HUES6 (cell line): ENCODE results near the gene TMEM72.

ENCODE experiments used
- H3K27ac ChIP-seq: 2 replicates; pipeline ENCODE4 v1.7.0; 2013; ENCODE audit warnings: low read depth, mild to moderate bottlenecking, low read length, inconsistent platforms
- H3K27me3 ChIP-seq: 2 replicates; pipeline ENCODE4 v1.6.1; 2013; ENCODE audit warnings: low read length; ENCODE audit not compliant: control insufficient read depth, insufficient read depth
- H3K36me3 ChIP-seq: 2 replicates; pipeline ENCODE4 v1.6.1; 2013; ENCODE audit warnings: low read length; ENCODE audit not compliant: control insufficient read depth, insufficient read depth
- H3K4me1 ChIP-seq: 2 replicates; pipeline ENCODE4 v1.6.1; 2013; ENCODE audit warnings: low read length; ENCODE audit not compliant: control insufficient read depth, insufficient read depth
- H3K4me3 ChIP-seq: 2 replicates; pipeline ENCODE4 v1.5.1; 2013; ENCODE audit warnings: low read depth, low read length
- H3K9ac ChIP-seq: one replicate; pipeline ENCODE4 v1.6.1; 2013; ENCODE audit warnings: mild to moderate bottlenecking, low read length
- H3K9me3 ChIP-seq: 2 replicates; pipeline ENCODE4 v1.6.1; 2013; ENCODE audit warnings: low read depth, low read length; ENCODE audit not compliant: control insufficient read depth, insufficient read depth

Gene TMEM72

DNA sequence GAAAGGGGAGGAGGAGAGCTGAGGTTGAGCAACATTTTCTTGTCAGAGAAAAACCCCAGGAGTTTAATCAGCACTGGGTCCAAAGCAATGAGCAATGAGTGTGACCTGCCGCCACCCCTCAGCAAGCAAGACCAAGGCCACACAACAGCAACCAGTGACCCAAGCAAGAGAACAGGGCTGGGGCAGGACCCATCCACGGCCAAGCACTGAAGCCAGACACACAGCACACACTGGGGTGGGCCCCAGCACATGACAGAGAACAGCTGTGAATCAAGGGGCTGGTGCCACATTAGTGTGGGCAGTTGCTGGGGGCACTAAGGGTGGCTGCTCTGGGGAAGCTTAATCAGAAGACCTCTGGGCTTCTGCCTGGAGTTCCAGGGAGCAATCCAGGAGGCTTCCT lies 16.2 kb downstream of the TMEM72 start:
- no peaks in the 10 kb centered on the region for H3K36me3 ChIP-seq
- H3K9ac ChIP-seq = no peak overlapping the region
- H3K4me3 ChIP-seq = no peak overlapping the region
- H3K9me3 ChIP-seq = no peaks in the 10 kb centered on the region
- no peak overlapping the region for H3K27ac ChIP-seq
- H3K27me3 ChIP-seq = peaks cover 7% of the 10 kb centered on the region; the same call in 1 of the 2 replicates
- no peaks in the 10 kb centered on the region for H3K4me1 ChIP-seq

DNA sequence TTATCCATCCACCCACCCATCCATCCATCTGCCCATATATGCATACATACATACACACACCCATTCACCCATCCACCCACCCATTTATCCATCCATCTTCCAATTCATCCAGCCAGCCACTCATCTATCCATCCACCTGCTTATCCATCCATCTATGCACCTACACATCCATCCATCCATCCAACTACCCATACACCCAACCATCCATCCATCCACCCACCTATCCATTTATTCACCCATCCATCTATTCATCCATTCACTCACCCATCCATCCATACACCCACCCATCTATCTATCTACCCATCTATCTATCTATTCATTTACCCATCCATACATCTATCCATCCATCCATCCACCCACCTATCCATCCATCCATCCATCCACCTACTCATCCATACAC lies 17.3 kb downstream of the TMEM72 start:
- no peaks in the 10 kb centered on the region for H3K9me3 ChIP-seq
- H3K9ac ChIP-seq = no peak overlapping the region
- H3K27me3 ChIP-seq = peaks cover 7% of the 10 kb centered on the region; the same call in 1 of the 2 replicates
- no peak overlapping the region for H3K4me3 ChIP-seq
- no peaks in the 10 kb centered on the region for H3K36me3 ChIP-seq
- H3K4me1 ChIP-seq = peaks cover 6% of the 10 kb centered on the region
- H3K27ac ChIP-seq = no peak overlapping the region

DNA sequence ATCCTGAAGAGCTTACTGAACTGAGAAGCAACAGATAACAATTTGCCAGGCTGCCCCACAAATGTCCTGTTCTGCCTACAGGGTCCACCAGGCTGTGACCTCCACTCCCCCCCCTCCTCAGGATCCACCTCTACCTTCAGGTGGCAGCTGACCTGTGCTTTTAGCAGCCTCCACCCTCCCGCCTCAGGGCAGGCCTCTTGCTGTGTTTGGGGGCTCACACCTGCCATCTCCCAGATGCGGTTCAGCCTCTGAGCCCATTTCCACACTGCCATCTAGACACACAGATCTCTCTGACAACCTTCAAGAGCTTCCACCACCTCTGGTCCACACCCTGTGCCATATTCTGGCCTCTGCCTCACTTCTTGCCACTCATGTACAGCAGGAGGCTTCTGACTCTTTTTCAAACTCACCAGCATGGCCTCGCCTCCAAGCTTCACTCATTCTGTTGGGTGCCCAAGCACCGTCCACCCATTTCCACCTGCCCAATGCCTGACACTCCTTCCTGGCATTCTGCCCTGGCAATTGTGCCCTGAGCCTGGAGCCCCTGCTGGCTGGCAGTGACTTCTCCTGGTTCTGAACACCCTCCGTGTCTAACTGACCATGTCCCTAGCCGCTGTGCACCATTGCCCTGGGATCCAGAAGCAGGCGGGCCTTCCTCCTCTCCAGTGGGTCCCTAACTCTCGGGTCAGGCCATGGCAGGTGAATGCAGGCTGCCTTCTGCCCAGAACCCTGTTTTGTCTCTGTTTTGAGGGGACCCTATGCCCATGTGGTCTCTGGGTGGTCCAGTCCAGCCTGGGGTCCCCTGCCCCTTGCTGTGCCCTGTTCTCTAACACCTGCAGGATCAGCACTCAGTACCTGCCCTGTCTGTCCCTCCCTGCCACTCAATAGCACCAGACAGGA lies 18.5 kb downstream of the TMEM72 start:
- Histone ChIP-seq H3K4me3 (no peak overlapping the region), H3K27me3 (0 out of 2 replicates have a peak, but pooled peaks cover 3% of the 10 kb centered on the region), H3K27ac (no peak overlapping the region), H3K9ac (no peak overlapping the region), H3K36me3 (no peaks in the 10 kb centered on the region), H3K4me1 (peaks cover 6% of the 10 kb centered on the region), H3K9me3 (no peaks in the 10 kb centered on the region)

DNA sequence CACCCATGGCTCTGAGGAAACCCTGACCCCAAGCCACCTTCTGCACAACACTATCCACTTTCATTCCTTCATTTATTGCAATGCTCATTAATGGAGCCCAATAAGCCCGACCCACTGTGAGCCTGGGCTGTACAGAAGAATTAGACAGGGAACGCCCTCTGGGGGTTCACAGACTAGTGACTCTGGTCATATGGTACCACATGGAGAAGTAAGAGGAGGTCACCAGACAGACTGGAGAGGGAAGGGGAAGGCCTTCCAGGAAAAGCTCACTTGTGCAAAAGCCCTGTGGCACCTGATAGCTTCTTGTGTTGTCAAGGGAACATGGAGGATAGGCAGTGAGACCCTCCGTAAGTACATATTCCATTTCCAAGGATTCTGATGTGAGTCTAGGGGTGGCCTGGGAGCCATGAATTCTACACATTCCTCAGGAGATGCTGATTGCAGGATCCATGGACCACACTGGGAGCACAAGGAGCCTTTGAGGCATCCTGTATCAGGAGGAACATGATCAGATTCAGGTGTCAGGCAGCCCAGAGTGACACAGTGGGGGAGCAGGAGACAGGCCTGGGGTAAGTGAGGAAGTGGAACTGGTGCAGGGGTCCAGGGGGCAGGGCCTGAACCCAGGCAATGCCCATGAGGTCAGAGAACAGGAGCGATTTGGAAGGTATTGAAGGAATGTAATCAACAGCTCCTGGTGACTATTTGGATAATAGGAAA lies 19.9 kb downstream of the TMEM72 start:
- Histone ChIP-seq H3K9ac (no peak overlapping the region), H3K4me3 (no peak overlapping the region), H3K9me3 (no peaks in the 10 kb centered on the region), H3K36me3 (no peaks in the 10 kb centered on the region), H3K4me1 (peaks cover 6% of the 10 kb centered on the region), H3K27ac (no peak overlapping the region), H3K27me3 (no peaks in the 10 kb centered on the region)

DNA sequence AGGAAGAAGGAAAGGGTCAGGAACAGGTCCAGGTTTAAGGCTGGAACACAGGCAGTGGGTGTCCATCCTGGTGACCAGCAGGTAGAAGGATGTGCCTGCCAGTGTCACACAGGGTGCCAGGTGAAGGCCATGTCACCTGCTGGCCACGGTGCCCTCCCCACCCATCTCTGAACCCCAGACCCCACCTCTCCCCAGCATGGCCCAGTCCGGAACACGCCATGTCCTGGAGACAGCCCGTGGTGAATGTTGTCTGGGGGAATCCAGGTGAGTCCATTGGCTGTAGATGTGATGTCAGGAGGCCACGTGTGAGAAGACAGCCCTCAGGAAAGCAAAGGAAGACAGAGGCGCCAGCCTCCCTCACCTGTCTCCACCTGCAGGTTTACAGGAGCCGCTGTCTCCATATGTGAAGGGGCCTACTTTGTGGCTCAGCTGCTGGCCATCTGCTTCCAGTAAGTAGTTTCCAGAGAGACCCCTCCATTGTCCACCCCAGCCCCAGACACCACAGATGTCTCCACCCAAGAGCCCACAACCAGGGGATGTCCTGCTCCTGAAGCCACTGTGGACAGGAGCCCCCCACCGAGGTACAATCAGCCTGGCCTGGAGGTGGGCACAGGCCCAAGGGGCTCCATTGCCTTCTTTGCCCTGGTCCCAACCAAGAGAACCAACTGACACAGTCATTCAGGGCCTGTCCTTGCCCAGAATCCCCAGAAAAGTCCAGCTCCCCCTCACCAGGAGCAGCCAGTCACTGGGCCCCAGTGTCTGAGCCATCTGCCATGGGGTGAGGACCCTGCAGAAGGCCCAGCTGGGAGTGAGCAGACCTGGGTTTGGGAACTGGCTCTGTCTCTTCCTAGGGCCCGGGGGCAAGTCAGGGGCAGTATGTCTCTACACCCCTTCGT lies 20.7 kb downstream of the TMEM72 start:
- Histone ChIP-seq H3K27me3 (no peaks in the 10 kb centered on the region), H3K27ac (no peak overlapping the region), H3K9ac (no peak overlapping the region), H3K36me3 (no peaks in the 10 kb centered on the region), H3K4me1 (peaks cover 6% of the 10 kb centered on the region), H3K4me3 (no peak overlapping the region), H3K9me3 (no peaks in the 10 kb centered on the region)

DNA sequence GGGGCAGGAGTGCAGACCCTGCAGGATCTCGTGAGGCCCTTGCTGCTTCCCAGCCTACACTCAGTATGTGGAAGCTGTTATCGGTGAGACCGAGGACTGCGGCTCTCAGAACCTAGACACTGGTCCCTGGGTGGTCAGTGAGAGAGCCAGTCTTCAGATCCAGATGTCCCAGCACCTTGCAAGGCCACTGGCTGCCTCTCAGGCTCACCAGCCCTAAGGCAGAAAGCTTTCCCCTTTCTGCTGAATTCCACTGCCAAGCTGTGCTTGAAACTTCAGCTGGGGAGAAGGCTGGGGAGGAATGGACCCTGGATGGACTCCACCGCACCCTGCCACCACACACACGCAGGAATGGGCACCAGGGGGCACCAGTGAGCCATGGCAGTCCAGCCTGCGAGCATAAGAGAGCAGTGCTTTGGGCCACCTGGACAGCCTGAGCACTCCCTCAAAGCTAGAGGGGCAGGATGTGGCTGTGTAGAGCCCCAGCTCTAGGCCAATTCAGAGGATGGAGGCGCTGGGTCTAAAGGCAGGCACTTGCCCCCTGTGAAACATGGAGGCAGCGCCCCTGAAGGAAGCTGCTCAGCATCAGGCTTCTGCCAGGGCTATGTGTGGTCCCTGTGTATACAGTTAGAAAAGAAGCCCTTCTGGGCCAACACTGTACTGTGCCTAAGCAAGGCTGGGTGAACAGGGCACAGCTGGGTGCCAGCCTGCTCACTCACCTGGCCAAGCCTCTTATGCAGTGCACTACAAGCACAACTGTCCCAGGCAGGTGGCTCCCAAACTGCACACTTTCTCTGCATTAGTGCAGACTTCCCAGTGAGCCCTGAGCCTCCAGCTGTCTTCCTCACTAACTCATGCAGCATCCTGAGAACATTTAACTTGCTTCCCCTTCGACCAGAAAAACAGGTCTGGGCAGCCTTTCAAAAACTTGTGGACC lies 21.6 kb downstream of the TMEM72 start:
- Histone ChIP-seq H3K4me3 (no peak overlapping the region), H3K9me3 (no peaks in the 10 kb centered on the region), H3K4me1 (peaks cover 6% of the 10 kb centered on the region), H3K9ac (no peak overlapping the region), H3K27ac (no peak overlapping the region), H3K36me3 (no peaks in the 10 kb centered on the region), H3K27me3 (no peaks in the 10 kb centered on the region)

DNA sequence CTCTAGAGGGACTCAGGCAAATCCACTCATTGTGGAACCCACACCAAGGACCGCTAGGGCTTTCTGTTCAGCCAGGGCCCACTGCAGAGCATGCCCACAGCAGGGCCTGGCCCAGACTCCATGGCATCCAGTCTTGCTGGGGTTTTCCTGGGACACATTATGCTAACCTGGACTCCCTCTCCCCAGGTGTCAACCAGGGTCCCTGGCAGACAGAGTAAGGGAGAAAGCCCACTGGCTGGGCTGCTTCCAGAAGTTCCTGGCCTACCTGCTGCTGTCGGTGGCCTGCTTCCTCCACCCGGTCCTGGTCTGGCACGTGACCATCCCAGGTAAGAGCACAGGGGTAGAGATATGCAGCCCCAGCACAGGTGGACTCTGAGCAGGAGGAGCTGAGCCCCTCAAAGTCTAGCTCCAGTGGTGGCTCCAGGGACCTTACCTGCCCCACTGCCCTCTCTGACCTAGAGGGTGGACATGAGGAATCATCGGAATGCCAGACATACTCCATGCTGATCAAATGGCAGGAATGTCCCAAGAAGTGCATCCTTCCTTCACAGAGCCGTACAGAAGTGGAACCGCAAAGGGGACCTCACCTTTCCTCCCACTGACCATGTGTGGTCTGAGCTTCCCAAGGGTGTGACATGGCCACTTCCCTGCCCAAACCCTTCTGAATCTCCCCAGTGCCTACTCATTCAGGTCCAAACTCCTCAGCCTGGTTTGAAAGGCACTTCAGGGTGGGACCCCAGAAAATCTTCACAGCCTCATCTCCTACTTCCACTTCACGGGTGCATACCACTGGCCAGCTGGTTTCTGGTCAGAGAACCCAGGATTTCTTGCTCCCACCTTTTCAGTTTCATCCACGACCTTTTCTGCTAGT lies 22.5 kb downstream of the TMEM72 start:
- Histone ChIP-seq H3K9ac (no peak overlapping the region), H3K36me3 (no peaks in the 10 kb centered on the region), H3K4me3 (no peak overlapping the region), H3K27ac (no peak overlapping the region), H3K27me3 (no peaks in the 10 kb centered on the region), H3K9me3 (no peaks in the 10 kb centered on the region), H3K4me1 (peaks cover 6% of the 10 kb centered on the region)

DNA sequence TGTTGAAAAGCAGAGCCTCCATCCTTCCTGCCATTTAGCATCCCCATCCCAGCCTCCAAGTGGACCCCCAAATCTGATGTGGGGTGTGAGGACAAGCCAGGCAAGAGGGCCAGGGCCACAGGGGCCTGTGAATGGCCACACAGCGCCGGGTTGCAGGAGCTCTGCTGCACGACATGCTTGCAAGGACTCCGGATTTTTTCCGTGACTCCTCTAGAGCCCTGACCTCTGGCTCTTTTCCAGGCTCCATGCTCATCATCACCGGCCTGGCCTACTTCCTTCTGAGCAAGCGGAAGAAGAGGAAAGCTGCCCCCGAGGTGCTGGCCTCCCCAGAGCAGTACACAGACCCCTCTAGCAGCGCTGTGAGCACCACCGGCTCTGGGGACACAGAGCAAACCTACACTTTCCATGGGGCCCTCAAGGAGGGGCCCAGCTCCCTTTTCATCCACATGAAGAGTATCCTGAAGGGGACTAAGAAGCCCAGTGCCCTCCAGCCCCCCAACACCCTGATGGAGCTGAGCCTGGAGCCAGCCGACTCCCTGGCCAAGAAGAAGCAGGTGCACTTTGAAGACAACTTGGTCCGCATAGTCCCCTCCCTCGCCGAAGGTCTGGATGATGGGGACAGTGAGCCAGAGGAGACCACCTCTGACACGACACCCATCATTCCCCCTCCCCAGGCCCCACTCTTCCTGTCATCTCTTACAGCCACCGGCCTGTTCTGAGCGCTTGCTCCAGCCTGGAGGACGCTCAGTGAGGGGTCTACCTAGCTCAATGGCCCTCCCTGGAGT lies 23.5 kb downstream of the TMEM72 start:
- H3K36me3 ChIP-seq = no peaks in the 10 kb centered on the region
- H3K4me1 ChIP-seq = peaks cover 6% of the 10 kb centered on the region
- H3K27me3 ChIP-seq = no peaks in the 10 kb centered on the region
- H3K9me3 ChIP-seq = no peaks in the 10 kb centered on the region
- H3K9ac ChIP-seq = no peak overlapping the region
- no peak overlapping the region for H3K4me3 ChIP-seq
- H3K27ac ChIP-seq = no peak overlapping the region
